ENCODE results near the gene KCNN3. TPM values are rescaled to one million over a fixed set of nuclear protein-coding genes. Genes with fewer than 3 reads are reported as not detected.

The KCNN3 gene
- total and polyA plus RNA-seq, 2 donors, result 0.64 to 1.8 TPM

DNA sequence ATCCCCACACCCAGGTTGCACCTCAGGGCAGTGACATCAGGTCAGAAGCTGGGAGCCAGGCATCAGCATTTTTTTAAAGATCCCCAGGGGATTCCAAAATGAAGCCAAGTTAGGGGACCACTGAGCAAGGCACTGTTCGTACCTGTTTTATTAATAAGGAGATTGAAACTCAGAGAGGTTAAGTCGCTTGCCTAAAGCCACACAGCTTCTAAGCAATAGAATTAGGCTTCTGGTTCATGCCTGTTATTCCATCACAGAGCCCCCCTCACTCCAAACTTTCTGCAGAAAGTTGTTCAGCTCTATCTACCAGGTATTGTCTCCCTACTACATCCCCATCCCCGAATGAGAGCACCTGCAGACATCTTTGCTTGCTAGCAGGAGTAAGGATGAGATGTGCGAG lies 28.7 kb downstream of the KCNN3 start:
- 74% methylated on average over 4 of the region's 4 CpGs for WGBS
- no peak overlapping the region for H3K27ac ChIP-seq (ENCODE audit: low read depth in 1 of 2, low read length in 1 of 2)
- no peak overlapping the region for H3K4me3 ChIP-seq (ENCODE audit: low read length in 2 of 2)
- no peak for DNase-seq (ENCODE audit: low read depth in 6 of 9, low spot score in 9 of 9)
- peaks cover 0 to 11% of the 10 kb centered on the region in 2 donors for H3K9me3 ChIP-seq (ENCODE audit: control insufficient read depth in 2 of 2, insufficient read depth in 1 of 2, low read length in 1 of 2)
- H3K36me3 ChIP-seq (ENCODE audit: control insufficient read depth in 2 of 2, insufficient read depth in 2 of 2, low read length in 1 of 2), result no peaks in the 10 kb centered on the region
- H3K27me3 ChIP-seq (ENCODE audit: control insufficient read depth in 2 of 2, insufficient read depth in 1 of 2, low read length in 1 of 2), result no peaks in the 10 kb centered on the region
- H3K4me1 ChIP-seq (ENCODE audit: control insufficient read depth in 2 of 2, insufficient read depth in 2 of 2, low read length in 2 of 2), result peaks cover 0 to 38% of the 10 kb centered on the region in 2 donors

DNA sequence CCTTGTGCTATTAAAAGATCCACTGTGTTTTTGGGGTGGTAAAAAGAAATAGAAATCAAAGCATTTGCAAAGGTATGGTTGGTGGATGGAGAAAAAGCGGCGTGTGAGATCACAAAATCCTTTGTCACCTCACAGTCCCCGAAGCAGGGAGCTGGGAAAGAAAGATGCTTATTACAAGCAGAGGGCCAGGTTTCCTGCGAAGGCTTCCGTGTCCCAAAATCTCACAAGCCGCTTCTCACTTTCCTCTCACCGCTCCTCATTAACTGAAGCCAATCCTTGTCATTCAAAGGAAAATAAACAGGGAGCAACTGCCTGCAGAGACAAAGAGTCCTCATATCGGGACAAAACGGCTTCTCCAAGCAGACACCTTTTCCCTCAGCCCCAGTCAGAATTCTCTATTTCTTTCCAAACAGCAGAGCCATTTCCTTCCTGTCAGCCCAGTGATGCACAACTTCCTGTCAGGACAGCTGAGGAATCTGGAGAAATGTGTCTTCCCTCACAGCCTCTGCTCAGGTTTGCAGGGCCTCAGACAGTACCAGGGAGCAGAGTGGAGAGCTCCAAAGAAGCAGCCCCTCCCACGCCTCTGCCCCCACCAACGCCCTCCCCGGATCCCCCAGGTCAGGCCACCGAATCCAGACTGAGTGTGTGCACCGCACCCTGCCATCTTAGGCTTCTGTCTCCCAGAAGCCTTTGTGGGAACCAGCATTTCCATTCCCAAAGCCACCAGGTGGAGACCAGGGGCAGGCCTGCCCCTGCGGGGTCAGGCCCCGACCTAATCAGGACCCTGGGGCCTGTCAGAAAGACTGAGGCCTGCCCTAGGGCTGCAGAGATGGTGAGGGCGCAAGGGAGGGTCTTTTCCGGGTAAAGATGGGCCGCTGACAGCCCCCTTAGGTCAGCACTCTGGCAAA lies 29.6 kb downstream of the KCNN3 start:
- 85% methylated on average over 19 of the region's 19 CpGs for WGBS

DNA sequence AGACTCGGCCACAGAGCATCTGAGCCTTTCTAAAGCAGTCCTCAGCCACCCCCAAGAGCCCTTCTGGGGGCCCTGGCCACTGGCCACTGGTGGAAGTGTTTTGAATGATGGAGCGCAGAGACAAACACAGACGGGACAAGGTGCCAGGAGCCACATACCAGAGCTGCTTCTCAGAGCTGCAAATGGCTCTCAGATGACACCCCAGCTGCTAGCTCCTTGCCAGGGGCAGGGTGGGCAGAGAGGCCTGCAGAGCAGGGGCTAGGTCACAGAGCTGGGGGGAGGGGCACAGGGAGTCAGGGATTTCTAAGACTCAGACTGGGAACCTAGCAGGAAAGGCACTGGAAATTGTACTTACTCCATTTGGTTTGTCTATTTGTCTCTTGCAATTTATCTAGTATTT lies 30.4 kb downstream of the KCNN3 start:
- Histone ChIP-seq H3K36me3 (ENCODE audit: control insufficient read depth in 2 of 2, insufficient read depth in 2 of 2, low read length in 1 of 2) (no peaks in the 10 kb centered on the region), H3K27ac (ENCODE audit: low read depth in 1 of 2, low read length in 1 of 2) (no peak overlapping the region), H3K27me3 (ENCODE audit: control insufficient read depth in 2 of 2, insufficient read depth in 1 of 2, low read length in 1 of 2) (peaks cover 0 to 5% of the 10 kb centered on the region in 2 donors), H3K4me3 (ENCODE audit: low read length in 2 of 2) (no peak overlapping the region), H3K4me1 (ENCODE audit: control insufficient read depth in 2 of 2, insufficient read depth in 2 of 2, low read length in 2 of 2) (peaks cover 0 to 23% of the 10 kb centered on the region in 2 donors), H3K9me3 (ENCODE audit: control insufficient read depth in 2 of 2, insufficient read depth in 1 of 2, low read length in 1 of 2) (peaks cover 0 to 15% of the 10 kb centered on the region in 2 donors)
- DNase-seq (ENCODE audit: low read depth in 6 of 9, low spot score in 9 of 9), result no peak
- 83% methylated on average over 3 of the region's 3 CpGs for WGBS

More for the DNA sequence above, 29.6 kb downstream of the KCNN3 start:
- no peak overlapping the region for H3K4me3 ChIP-seq (ENCODE audit: low read length in 2 of 2)
- H3K36me3 ChIP-seq (ENCODE audit: control insufficient read depth in 2 of 2, insufficient read depth in 2 of 2, low read length in 1 of 2), result no peaks in the 10 kb centered on the region
- H3K27me3 ChIP-seq (ENCODE audit: control insufficient read depth in 2 of 2, insufficient read depth in 1 of 2, low read length in 1 of 2), result peaks cover 0 to 3% of the 10 kb centered on the region in 2 donors
- peak overlapping the region; percentile 26 to 43 for H3K27ac ChIP-seq (ENCODE audit: low read depth in 1 of 2, low read length in 1 of 2)
- peaks cover 0 to 30% of the 10 kb centered on the region in 2 donors for H3K4me1 ChIP-seq (ENCODE audit: control insufficient read depth in 2 of 2, insufficient read depth in 2 of 2, low read length in 2 of 2)
- H3K9me3 ChIP-seq (ENCODE audit: control insufficient read depth in 2 of 2, insufficient read depth in 1 of 2, low read length in 1 of 2), result peaks cover 0 to 15% of the 10 kb centered on the region in 2 donors
- DNase-seq (ENCODE audit: low read depth in 6 of 9, low spot score in 9 of 9), result no peak

DNA sequence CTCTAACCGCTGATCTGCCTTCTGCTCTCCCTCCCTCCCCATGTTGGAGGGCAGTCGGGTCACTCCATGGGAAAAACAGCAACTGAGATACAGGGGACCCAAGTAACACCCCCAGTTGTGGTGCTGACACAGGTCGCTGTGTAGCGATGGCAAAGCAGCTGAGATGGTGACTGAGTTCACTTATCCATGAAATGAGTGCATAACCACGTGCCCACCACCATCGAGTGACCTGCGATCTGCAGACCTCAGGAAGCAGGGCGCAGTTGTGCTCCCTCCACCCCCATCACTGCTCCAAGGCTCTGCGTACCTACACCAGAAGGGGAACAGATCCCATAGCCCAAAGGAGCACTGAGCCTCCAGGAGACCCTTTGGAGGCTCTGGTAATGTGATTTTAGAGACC lies 31.1 kb downstream of the KCNN3 start:
- Histone ChIP-seq H3K9me3 (ENCODE audit: control insufficient read depth in 2 of 2, insufficient read depth in 1 of 2, low read length in 1 of 2) (peaks cover 0 to 15% of the 10 kb centered on the region in 2 donors), H3K4me1 (ENCODE audit: control insufficient read depth in 2 of 2, insufficient read depth in 2 of 2, low read length in 2 of 2) (peaks cover 0 to 23% of the 10 kb centered on the region in 2 donors), H3K27me3 (ENCODE audit: control insufficient read depth in 2 of 2, insufficient read depth in 1 of 2, low read length in 1 of 2) (peaks cover 0 to 5% of the 10 kb centered on the region in 2 donors), H3K27ac (ENCODE audit: low read depth in 1 of 2, low read length in 1 of 2) (no peak overlapping the region), H3K36me3 (ENCODE audit: control insufficient read depth in 2 of 2, insufficient read depth in 2 of 2, low read length in 1 of 2) (no peaks in the 10 kb centered on the region), H3K4me3 (ENCODE audit: low read length in 2 of 2) (no peak overlapping the region)
- 95% methylated on average over 9 of the region's 9 CpGs for WGBS
- no peak for DNase-seq (ENCODE audit: low read depth in 6 of 9, low spot score in 9 of 9)

DNA sequence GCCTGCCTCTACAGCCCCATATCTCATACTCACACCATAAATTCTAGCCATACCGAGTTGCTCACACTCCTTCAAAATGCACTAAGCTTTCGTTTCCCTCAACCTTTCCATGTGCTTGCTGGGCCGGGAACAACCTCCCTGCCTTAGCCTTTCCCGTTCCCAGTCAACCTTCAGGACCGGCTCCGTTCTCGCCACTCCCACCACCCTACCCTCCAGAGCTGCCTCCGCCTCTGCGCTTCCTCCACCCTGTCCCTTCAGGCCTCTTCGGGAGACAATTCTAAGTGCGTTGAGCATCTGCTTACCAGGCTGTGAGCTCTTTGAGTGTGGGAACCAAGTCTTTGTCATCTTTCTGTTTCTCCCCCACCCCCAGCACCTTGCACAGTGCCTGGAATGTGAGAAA lies 31.6 kb downstream of the KCNN3 start:
- Histone ChIP-seq H3K9me3 (ENCODE audit: control insufficient read depth in 2 of 2, insufficient read depth in 1 of 2, low read length in 1 of 2) (peaks cover 0 to 15% of the 10 kb centered on the region in 2 donors), H3K4me3 (ENCODE audit: low read length in 2 of 2) (no peak overlapping the region), H3K27ac (ENCODE audit: low read depth in 1 of 2, low read length in 1 of 2) (no peak overlapping the region), H3K36me3 (ENCODE audit: control insufficient read depth in 2 of 2, insufficient read depth in 2 of 2, low read length in 1 of 2) (no peaks in the 10 kb centered on the region), H3K27me3 (ENCODE audit: control insufficient read depth in 2 of 2, insufficient read depth in 1 of 2, low read length in 1 of 2) (peaks cover 0 to 5% of the 10 kb centered on the region in 2 donors), H3K4me1 (ENCODE audit: control insufficient read depth in 2 of 2, insufficient read depth in 2 of 2, low read length in 2 of 2) (peaks cover 0 to 23% of the 10 kb centered on the region in 2 donors)
- no peak for DNase-seq (ENCODE audit: low read depth in 6 of 9, low spot score in 9 of 9)
- 98% methylated on average over 11 of the region's 11 CpGs for WGBS

DNA sequence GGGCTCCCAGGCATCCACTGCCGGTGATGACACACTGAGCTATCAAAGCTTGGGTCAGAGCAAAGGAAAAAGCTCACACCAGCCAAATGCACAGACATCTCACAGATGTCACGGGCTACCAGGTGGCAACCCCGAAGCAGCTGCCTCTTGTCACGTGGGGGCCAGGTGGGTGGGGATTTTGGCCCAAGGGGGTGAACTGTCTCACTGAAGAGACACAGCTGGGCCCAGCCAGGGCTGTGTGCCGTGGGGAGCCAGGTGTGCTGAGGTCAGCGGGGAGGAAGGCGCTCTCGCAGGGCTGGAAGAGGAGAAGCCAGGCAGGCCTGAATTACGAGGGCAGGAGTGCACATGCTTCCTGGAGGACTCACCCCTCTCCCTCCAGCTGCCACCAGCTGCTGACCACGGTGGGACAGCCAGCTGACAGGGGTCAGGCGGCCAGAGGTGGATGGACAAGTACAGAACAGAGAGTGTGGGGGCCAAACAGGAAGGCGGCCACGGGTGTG lies 32.4 kb downstream of the KCNN3 start:
- 58% methylated on average over 13 of the region's 13 CpGs for WGBS
- DNase-seq (ENCODE audit: low read depth in 6 of 9, low spot score in 9 of 9), result peak in 5 of 9 donors; percentile 5 to 61 (median 28)
- Histone ChIP-seq H3K9me3 (ENCODE audit: control insufficient read depth in 2 of 2, insufficient read depth in 1 of 2, low read length in 1 of 2) (peaks cover 0 to 15% of the 10 kb centered on the region in 2 donors), H3K4me3 (ENCODE audit: low read length in 2 of 2) (no peak overlapping the region), H3K36me3 (ENCODE audit: control insufficient read depth in 2 of 2, insufficient read depth in 2 of 2, low read length in 1 of 2) (no peaks in the 10 kb centered on the region), H3K4me1 (ENCODE audit: control insufficient read depth in 2 of 2, insufficient read depth in 2 of 2, low read length in 2 of 2) (peaks cover 0 to 23% of the 10 kb centered on the region in 2 donors), H3K27ac (ENCODE audit: low read depth in 1 of 2, low read length in 1 of 2) (peak overlapping the region in 1 of 2 donors; percentile 3), H3K27me3 (ENCODE audit: control insufficient read depth in 2 of 2, insufficient read depth in 1 of 2, low read length in 1 of 2) (peaks cover 0 to 5% of the 10 kb centered on the region in 2 donors)

DNA sequence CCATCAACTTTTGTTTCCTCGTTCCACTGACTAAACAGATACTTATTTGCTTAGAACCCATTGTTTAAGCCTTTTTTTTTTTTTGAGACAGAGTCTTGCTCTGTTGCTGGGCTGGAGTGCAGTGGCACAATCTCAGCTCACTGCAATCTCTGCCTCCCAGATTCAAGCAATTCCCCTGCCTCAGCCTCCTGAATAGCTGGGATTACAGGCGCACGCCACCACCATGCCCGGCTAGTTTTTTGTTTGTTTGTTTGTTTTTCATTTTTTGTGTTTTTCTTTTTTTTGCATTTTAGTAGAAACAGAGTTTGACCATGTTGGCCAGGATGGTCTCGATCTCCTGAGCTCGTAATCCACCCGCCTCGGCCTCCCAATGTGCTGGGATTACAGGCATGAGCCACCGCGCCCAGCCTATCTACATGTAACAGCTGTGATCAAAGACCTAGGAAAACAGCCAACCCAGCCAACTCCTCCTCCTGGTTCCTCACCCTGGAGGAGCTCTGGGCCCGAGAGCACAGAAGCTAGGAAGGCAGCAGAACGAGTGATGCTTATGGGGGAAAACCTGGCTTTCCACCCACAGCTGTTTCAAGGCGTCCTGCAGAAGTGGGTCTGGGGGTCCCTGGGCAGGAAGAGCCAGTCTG lies 32.9 kb downstream of the KCNN3 start:
- Histone ChIP-seq H3K4me3 (ENCODE audit: low read length in 2 of 2) (no peak overlapping the region), H3K27ac (ENCODE audit: low read depth in 1 of 2, low read length in 1 of 2) (peak overlapping the region in 1 of 2 donors; percentile 3), H3K36me3 (ENCODE audit: control insufficient read depth in 2 of 2, insufficient read depth in 2 of 2, low read length in 1 of 2) (no peaks in the 10 kb centered on the region), H3K4me1 (ENCODE audit: control insufficient read depth in 2 of 2, insufficient read depth in 2 of 2, low read length in 2 of 2) (peaks cover 0 to 23% of the 10 kb centered on the region in 2 donors), H3K9me3 (ENCODE audit: control insufficient read depth in 2 of 2, insufficient read depth in 1 of 2, low read length in 1 of 2) (peaks cover 0 to 15% of the 10 kb centered on the region in 2 donors), H3K27me3 (ENCODE audit: control insufficient read depth in 2 of 2, insufficient read depth in 1 of 2, low read length in 1 of 2) (peaks cover 0 to 5% of the 10 kb centered on the region in 2 donors)
- 93% methylated on average over 13 of the region's 13 CpGs for WGBS
- no peak for DNase-seq (ENCODE audit: low read depth in 6 of 9, low spot score in 9 of 9)

DNA sequence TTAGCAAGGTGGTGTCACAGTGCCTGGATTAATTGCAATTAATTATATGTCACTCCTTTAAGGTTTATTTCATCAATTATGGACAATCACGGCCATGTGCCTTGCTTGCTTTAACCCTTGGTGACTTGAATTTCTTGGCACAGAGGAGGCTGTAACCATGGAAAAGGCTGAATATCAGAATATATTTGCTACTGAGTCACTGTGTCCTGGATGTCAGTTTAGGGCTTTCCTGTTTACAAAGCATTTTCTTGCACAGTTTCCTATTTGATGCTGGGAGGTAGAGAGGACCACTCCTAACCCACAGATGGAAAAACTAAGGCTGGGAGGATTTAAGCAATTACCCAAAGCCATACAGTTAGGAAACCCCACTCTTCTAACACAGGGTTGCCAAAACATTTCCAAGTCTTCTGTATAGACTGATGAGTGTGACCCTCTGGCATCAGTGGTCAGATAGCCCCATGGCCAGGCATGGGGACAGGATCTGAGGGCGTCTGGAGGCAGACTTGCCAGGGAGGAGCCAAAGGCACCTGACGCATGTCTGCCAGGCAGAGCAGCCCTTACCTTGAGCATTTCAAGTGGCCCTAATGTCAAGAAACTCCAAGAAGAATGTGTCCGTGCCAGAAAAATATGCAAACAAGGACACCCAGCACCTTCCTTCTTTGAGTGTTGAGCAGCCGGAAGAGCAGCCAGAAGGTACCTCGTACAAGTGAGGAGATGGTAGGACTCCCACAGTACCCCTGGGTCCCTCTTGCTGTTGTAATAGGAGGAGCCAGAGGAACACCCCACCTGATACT lies 34.4 kb downstream of the KCNN3 start:
- no peak overlapping the region for H3K4me3 ChIP-seq (ENCODE audit: low read length in 2 of 2)
- WGBS, result 97% methylated on average over 6 of the region's 6 CpGs
- no peak overlapping the region for H3K27ac ChIP-seq (ENCODE audit: low read depth in 1 of 2, low read length in 1 of 2)
- H3K9me3 ChIP-seq (ENCODE audit: control insufficient read depth in 2 of 2, insufficient read depth in 1 of 2, low read length in 1 of 2), result peaks cover 0 to 15% of the 10 kb centered on the region in 2 donors
- H3K4me1 ChIP-seq (ENCODE audit: control insufficient read depth in 2 of 2, insufficient read depth in 2 of 2, low read length in 2 of 2), result peaks cover 0 to 21% of the 10 kb centered on the region in 2 donors
- H3K36me3 ChIP-seq (ENCODE audit: control insufficient read depth in 2 of 2, insufficient read depth in 2 of 2, low read length in 1 of 2), result no peaks in the 10 kb centered on the region
- DNase-seq (ENCODE audit: low read depth in 6 of 9, low spot score in 9 of 9), result no peak
- H3K27me3 ChIP-seq (ENCODE audit: control insufficient read depth in 2 of 2, insufficient read depth in 1 of 2, low read length in 1 of 2), result peaks cover 0 to 5% of the 10 kb centered on the region in 2 donors

All from thymus (tissue), 11 donors.